GM21786 (cell line): ENCODE data around the gene DNAJC16.

Experiments used
- ATAC-seq: cut with Tn5 transposase; IDR thresholded peaks from one replicate; pipeline ENCODE4 v1.9.1; 2021; ENCODE audit not compliant: unreplicated experiment

DNAJC16 gene

DNA sequence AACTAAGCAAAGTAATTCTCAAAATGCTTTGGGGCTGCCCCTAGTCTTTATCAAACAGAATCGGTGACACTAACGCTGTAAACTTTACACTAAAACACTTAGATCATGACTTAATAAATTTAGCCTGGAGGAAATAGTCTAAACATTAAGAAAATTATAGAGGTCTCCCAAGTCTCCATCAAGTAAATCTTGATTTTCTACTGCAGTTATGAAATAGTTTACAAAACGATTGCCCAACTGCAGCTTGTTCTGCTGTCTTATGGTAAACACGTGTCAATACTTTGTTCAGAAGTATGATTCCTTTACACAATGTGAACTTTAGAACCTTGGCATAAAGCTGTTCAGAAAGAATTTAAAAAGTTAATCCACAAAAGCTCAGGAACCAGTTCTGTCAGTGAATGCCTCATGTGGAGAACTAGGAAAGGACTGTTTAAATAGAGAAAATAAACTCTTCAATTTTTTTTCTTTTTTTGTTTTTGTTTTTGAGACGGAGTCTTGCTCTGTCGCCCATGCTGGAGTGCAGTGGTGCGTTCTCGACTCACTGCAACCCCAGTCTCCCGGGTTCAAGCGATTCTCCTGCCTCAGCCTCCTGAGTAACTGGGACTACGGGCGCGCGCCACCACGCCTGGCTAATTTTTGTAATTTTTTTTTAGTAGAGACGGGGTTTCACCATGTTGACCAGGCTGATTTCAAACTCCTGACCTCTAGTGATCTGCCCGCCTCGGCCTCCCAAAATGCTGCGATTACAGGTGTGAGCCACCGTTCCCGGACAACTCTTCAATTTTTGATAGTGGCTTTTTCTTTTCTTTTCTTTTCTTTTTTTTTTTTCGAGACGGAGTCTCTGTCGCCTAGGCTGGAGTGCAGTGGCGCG, 92.2 kb downstream of the DNAJC16 start:
- no peak for ATAC-seq

DNA sequence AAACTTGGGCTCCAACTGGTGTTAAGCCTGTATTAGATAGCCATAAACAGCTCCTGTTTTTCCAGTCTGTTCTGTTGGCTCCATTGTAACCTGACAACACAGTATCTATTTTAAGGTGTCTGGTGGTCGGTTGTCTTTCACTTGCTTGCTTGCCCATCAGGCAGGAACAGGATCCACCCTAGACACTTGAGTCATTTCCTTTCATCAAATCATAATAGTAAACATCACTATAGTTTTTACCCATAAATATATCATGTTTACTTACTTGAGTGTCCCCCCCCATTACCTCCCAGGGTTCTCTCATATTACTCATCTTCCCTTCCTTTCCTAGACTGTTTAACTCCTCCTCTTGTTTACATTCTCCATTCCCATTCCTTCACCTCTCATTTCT, 93.5 kb downstream of the DNAJC16 start:
- ATAC-seq, result no peak

DNA sequence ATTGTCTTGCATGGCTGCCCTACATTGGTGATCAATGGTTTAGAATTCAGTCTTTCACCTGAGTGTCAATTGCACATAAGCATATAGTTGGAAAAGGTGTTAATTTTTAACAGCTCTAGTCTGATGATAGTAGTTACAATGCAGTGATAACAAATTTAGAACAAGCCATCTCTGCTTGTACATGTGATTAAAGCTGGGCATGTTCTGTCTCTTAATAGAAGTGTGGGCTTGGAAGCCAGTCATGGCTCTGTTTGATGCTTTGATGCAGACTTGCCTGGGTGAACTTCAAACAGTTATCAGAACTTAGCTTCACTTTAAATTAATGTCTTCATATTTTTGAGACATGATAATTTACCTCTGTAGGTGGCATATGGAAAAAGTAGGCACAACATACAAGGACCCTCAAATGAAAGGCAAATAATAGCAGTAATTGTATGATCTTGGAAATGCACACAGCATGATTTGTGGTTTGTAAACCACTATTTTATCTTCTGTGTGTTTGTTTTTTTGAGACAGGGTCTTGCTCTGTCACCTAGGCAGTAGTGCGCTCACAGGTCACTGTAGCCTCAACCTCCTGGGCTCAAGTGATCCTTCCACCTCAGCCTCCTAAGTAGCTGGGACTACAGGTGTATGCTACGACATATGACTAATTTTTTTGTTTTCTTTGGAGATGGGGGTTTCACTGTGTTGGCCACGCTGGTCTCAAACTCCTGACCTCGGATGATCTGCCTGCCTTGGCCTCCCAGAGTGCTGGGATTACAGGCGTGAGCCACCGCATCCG, 94.4 kb downstream of the DNAJC16 start:
- no peak for ATAC-seq

DNA sequence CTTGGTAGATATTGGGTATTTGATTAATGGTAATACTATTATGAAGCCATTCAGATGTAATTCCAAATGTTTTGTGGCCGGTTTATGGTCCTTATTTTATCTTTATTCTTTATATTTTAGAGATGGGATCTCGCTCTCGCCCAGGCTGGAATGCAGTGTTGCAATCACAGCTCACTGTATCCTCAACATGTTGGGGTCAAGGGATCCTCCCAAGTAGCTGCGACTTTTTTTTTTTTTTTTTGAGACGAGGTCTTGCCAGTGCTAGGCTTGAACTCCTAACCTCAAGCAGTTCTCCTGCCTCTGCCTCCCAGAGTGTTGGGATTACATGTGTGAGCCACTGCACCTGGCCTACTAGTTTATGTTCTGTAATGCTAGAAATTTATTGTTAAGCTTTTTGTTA, 95.3 kb downstream of the DNAJC16 start:
- no peak for ATAC-seq

DNA sequence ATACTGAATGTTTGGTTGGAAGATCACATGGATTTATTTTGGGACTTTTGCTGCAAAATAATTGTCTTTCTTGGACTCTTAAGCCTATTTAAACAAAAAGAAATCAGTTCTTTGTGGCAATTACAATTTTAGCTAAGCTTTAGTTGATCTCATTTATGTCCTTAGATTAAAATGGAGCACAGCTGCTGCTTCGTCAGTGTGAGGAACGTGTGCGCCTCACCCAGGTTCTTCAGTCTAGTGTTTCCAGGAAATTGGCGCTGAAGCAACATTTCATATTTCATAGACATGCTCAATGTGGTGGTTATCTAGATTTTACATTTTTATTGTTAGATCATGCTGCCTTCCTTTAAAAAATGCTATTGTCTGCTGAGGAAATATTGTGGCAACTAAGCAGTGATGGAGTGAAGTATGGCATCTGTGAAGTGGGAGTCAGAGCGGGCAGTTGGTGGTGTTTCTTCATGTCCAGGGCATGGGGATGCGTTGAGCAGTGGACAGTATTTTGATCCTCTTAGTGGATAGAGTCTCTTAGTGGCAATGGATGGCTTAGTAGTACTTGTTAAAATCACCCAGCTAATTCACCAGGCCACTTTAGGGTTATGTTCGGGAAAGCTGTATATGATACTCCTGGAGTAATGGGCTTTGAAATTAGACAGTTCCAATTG, 96.2 kb downstream of the DNAJC16 start:
- no peak for ATAC-seq

DNA sequence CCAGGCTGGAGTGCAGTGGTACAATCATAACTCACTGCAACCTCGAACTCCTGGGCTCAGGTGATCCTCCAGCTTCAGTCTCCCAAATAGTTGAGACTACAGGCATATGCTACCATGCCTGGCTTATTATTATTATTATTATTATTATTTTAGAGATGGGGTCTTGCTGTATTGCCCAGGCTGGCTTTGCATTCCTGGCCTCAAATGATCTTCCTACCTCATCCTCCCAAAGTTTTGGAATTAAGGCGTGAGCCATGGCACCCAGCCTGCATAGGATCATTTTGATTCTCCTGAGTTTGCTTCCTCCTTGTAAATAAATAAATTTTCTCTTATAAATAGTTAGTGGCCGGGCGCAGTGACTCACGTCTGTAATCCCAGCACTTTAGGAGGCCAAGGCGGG, 96.8 kb downstream of the DNAJC16 start:
- ATAC-seq, result no peak

DNA sequence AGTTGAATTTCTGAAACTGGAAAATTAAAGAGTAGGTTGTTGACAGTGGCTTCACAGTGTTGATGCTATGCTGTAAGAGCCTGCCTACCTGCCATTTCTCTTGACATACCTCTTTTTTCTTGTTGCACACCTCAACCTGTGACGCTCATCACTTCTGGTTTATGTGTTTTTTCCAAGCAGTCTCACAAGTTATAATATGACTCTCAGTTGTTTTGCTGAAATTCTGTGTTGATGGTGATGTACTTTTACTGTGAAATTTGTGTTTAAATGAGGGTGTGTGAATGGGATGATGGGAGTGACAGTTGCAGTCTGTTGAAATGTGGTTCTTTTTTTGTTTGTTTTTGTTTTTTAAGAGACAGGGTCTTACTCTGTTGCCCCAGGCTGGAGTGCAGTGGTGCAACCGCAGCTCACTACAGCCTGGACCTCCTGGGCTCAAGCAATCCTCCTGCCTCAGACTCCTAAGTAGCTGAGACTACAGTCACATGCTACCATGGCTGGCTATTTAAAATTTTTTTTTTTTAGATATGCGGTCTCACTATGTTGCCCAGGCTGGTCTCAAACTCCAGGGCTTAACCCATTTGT, 97.6 kb downstream of the DNAJC16 start:
- ATAC-seq, result no peak

DNA sequence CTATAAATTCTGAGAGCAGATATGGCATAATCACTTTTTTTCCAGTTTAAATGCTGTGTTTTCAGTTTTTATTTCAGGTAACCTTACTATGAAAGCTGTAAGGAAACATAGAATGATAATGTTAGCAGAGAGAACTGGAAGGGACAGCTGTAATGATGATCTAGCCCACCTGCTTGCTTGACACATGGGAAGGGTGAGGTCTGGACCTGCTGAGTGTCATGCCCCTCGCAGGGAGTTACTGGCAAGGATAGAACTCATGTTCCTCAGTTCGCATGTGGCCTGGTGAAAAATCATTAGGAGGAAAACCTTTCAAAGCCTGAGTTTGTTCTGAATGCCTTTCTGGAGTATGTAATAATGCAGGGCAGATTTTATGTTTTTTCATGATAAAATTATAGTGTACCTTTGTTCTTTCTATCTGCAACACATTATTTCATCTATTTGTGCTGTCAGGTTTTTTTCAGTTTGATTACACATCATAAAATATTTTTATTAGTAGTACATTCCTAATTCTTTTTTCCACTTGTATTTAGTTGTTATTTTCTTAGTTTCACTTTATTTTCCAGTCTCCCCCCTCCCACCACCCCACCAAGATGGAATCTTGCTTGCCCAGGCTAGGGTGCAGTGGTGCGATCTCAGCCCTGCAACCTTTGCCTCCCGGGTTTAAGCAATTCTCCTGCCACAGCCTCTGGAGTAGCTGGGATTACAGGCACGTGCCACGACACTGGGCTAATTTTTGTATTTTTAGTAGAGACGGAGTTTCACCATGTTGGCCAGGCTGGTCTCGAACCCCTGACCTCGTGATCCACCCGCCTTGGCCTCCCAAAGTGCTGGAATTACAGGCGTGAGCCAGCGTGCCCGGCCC, 98.6 kb downstream of the DNAJC16 start:
- no peak for ATAC-seq
